HG02678 (cell line): ENCODE data around the gene MBNL1.

Experiments
- ATAC-seq: cut with Tn5 transposase; IDR thresholded peaks from one replicate; pipeline ENCODE4 v1.9.1; 2021; ENCODE audit warnings: mild to moderate bottlenecking, moderate library complexity; ENCODE audit not compliant: unreplicated experiment

MBNL1 gene

GRCh38 chr3:152251916-152252315, 16.8 kb upstream of the MBNL1 start:
- no peak for ATAC-seq

GRCh38 chr3:152252755-152253154, 16.0 kb upstream of the MBNL1 start:
- ATAC-seq = no peak

- no peak for ATAC-seq
Observed at GRCh38 chr3:152253514-152253913, 15.2 kb upstream of the MBNL1 start.

- peak; percentile 48 for ATAC-seq
Observed at GRCh38 chr3:152254041-152254440, 14.7 kb upstream of the MBNL1 start.

- no peak for ATAC-seq
Observed at GRCh38 chr3:152255290-152255689, 13.4 kb upstream of the MBNL1 start.

- ATAC-seq = no peak
Observed at GRCh38 chr3:152256851-152257562, 11.7 kb upstream of the MBNL1 start.

GRCh38 chr3:152257563-152258035, 11.1 kb upstream of the MBNL1 start:
- peak; percentile 79 for ATAC-seq

- ATAC-seq = no peak
Observed at GRCh38 chr3:152258448-152259393, 10.0 kb upstream of the MBNL1 start.

- no peak for ATAC-seq
Observed at GRCh38 chr3:152259468-152259867, 9.3 kb upstream of the MBNL1 start.

GRCh38 chr3:152260026-152260425, 8.7 kb upstream of the MBNL1 start:
- ATAC-seq = no peak

GRCh38 chr3:152260529-152260928, 8.2 kb upstream of the MBNL1 start:
- no peak for ATAC-seq

GRCh38 chr3:152261329-152261728, 7.4 kb upstream of the MBNL1 start:
- no peak for ATAC-seq

GRCh38 chr3:152263711-152264110, 5.0 kb upstream of the MBNL1 start:
- ATAC-seq = no peak

- no peak for ATAC-seq
Observed at GRCh38 chr3:152264378-152264777, 4.4 kb upstream of the MBNL1 start.

- no peak for ATAC-seq
Observed at GRCh38 chr3:152266221-152266995, 2.3 kb upstream of the MBNL1 start.

- no peak for ATAC-seq
Observed at GRCh38 chr3:152267831-152268554, 736 bp upstream of the MBNL1 start.

- ATAC-seq = peak; percentile 62
Observed at GRCh38 chr3:152269056-152269830, 514 bp downstream of the MBNL1 start.

GRCh38 chr3:152269831-152270734, 1.4 kb downstream of the MBNL1 start:
- ATAC-seq = no peak

GRCh38 chr3:152270937-152271336, 2.2 kb downstream of the MBNL1 start:
- no peak for ATAC-seq
